HG03139 (cell line): ENCODE data around the gene PDE4A.
"Not testable (repeated sequence)": the region's sequence is repeated elsewhere in the genome, so short reads cannot be mapped to it uniquely, and the experiment has no call there.

Experiments
- ATAC-seq: cut with Tn5 transposase; IDR thresholded peaks from one replicate; pipeline ENCODE4 v1.9.1; 2021; ENCODE audit not compliant: unreplicated experiment

The PDE4A gene

GRCh38 chr19:10424011-10424637, 3.8 kb downstream of the PDE4A start:
- no peak for ATAC-seq

GRCh38 chr19:10427169-10427568, 6.8 kb downstream of the PDE4A start:
- no peak for ATAC-seq

GRCh38 chr19:10428996-10429381, 8.7 kb downstream of the PDE4A start:
- no peak for ATAC-seq

- ATAC-seq = no peak
These were observed 10.3 kb downstream of the PDE4A start for GRCh38 chr19:10430505-10431253.

- no peak for ATAC-seq
These were observed 11.1 kb downstream of the PDE4A start for GRCh38 chr19:10431254-10431942.

- ATAC-seq = no peak
These were observed 11.8 kb downstream of the PDE4A start for GRCh38 chr19:10431943-10432735.

GRCh38 chr19:10432736-10433130, 12.4 kb downstream of the PDE4A start:
- ATAC-seq = no peak

- no peak for ATAC-seq
These were observed 12.8 kb downstream of the PDE4A start for GRCh38 chr19:10433131-10433536.

GRCh38 chr19:10439588-10439987, 19.2 kb downstream of the PDE4A start:
- no peak for ATAC-seq

- ATAC-seq = no peak
These were observed 22.4 kb downstream of the PDE4A start for GRCh38 chr19:10442698-10443097.

- ATAC-seq = no peak
These were observed 28.7 kb downstream of the PDE4A start for GRCh38 chr19:10449037-10449436.

- ATAC-seq = no peak
These were observed 30.0 kb downstream of the PDE4A start for GRCh38 chr19:10450191-10450852.

- no peak for ATAC-seq
These were observed 30.7 kb downstream of the PDE4A start for GRCh38 chr19:10450853-10451609.

GRCh38 chr19:10452726-10453618, 32.6 kb downstream of the PDE4A start:
- no peak for ATAC-seq

GRCh38 chr19:10453852-10454251, 33.5 kb downstream of the PDE4A start:
- no peak for ATAC-seq

- no peak for ATAC-seq
These were observed 33.9 kb downstream of the PDE4A start for GRCh38 chr19:10454267-10454666.

GRCh38 chr19:10458733-10459132, 38.4 kb downstream of the PDE4A start:
- not testable (repeated sequence) for ATAC-seq

GRCh38 chr19:10460714-10461046, 40.3 kb downstream of the PDE4A start:
- ATAC-seq = no peak
